WTC11 (cell line): Measurements from ENCODE around the gene CZIB. TPM values are rescaled to one million over a fixed set of nuclear protein-coding genes. Genes with fewer than 3 reads are reported as not detected.

Experiments used
- CREB1 ChIP-seq: sonication (generic); formaldehyde crosslinking; IDR thresholded peaks from 2 replicates; pipeline ENCODE4 v1.8.0; 2023; ENCODE audit warnings: mild to moderate bottlenecking, missing genetic modification reagents
- CREM ChIP-seq: sonication (generic); formaldehyde crosslinking; IDR thresholded peaks from 2 replicates; pipeline ENCODE4 v1.8.1; 2022; ENCODE audit warnings: mild to moderate bottlenecking, missing genetic modification reagents, moderate library complexity
- E2F4 ChIP-seq: sonication (generic); formaldehyde crosslinking; IDR thresholded peaks from 2 replicates; pipeline ENCODE4 v1.8.1; 2022; ENCODE audit warnings: low read depth, mild to moderate bottlenecking, moderate library complexity, missing genetic modification reagents, borderline replicate concordance
- ERG ChIP-seq: fragments of 250-450 bp; sonication (Bioruptor Pico); IDR thresholded peaks from 2 replicates; pipeline ENCODE4 v1.8.0; 2021; ENCODE audit warnings: mild to moderate bottlenecking
- FOXP4 ChIP-seq: sonication (generic); formaldehyde crosslinking; IDR thresholded peaks from 2 replicates; pipeline ENCODE4 v1.8.0; 2022; ENCODE audit warnings: mild to moderate bottlenecking, missing genetic modification reagents
- GTF2I ChIP-seq: fragments of 250-450 bp; sonication (Bioruptor Pico); conservative IDR thresholded peaks from 2 replicates; pipeline ENCODE4 v1.4.0; 2021; ENCODE audit warnings: mild to moderate bottlenecking
- JAZF1 ChIP-seq: fragments of 250-450 bp; sonication (Bioruptor Pico); IDR thresholded peaks from 2 replicates; pipeline ENCODE4 v1.9.0; 2021; ENCODE audit warnings: moderate library complexity, mild to moderate bottlenecking, inconsistent platforms
- MLX ChIP-seq: sonication (generic); formaldehyde crosslinking; IDR thresholded peaks from 2 replicates; pipeline ENCODE4 v1.8.1; 2023; ENCODE audit warnings: mild to moderate bottlenecking, missing genetic modification reagents, moderate library complexity
- NFE2L1 ChIP-seq: sonication (generic); formaldehyde crosslinking; IDR thresholded peaks from 2 replicates; pipeline ENCODE4 v1.8.1; 2023; ENCODE audit warnings: missing genetic modification reagents
- ZNF219 ChIP-seq: sonication (generic); formaldehyde crosslinking; IDR thresholded peaks from 2 replicates; pipeline ENCODE4 v1.8.0; 2023; ENCODE audit warnings: missing genetic modification reagents, mild to moderate bottlenecking, borderline replicate concordance
- ZNF416 ChIP-seq: fragments of 250-450 bp; sonication (Bioruptor Pico); IDR thresholded peaks from 2 replicates; pipeline ENCODE4 v1.9.0; 2021; ENCODE audit warnings: mild to moderate bottlenecking, inconsistent platforms
- ZNF425 ChIP-seq: fragments of 250-450 bp; sonication (Bioruptor Pico); conservative IDR thresholded peaks from 2 replicates; pipeline ENCODE4 v1.9.0; 2021; ENCODE audit warnings: mild to moderate bottlenecking
- ZNF532 ChIP-seq: fragments of 250-450 bp; sonication (Bioruptor Pico); IDR thresholded peaks from 2 replicates; pipeline ENCODE4 v1.9.0; 2021; ENCODE audit warnings: mild to moderate bottlenecking, borderline replicate concordance
- ZSCAN18 ChIP-seq: fragments of 250-450 bp; sonication (Bioruptor Pico); IDR thresholded peaks from 2 replicates; pipeline ENCODE4 v2.1.2; 2022; ENCODE audit warnings: mild to moderate bottlenecking, moderate library complexity
- total RNA-seq: library from RNA; stranded (reverse); gene quantifications from 3 replicates; pipeline ENCODE4 v1.2.3, GENCODE V29; 2021
- TF ChIP-seq, protein P1 (sequence below): fragments of 250-450 bp; sonication (Bioruptor Pico); IDR thresholded peaks from 2 replicates; pipeline ENCODE4 v1.9.0; 2021; ENCODE audit warnings: moderate library complexity, mild to moderate bottlenecking, inconsistent platforms, borderline replicate concordance
- TF ChIP-seq, protein P2 (sequence below): sonication (generic); formaldehyde crosslinking; IDR thresholded peaks from 2 replicates; pipeline ENCODE4 v1.8.0; 2023; ENCODE audit warnings: missing genetic modification reagents
- TF ChIP-seq, protein P3 (sequence below): sonication (generic); formaldehyde crosslinking; conservative IDR thresholded peaks from 2 replicates; pipeline ENCODE4 v1.8.1; 2022; ENCODE audit warnings: mild to moderate bottlenecking, missing genetic modification reagents
- TF ChIP-seq, protein P4 (sequence below): sonication (generic); formaldehyde crosslinking; IDR thresholded peaks from 2 replicates; pipeline ENCODE4 v1.8.1; 2022; ENCODE audit warnings: low read depth, missing genetic modification reagents, borderline replicate concordance
- TF ChIP-seq, protein P5 (sequence below): sonication (generic); formaldehyde crosslinking; IDR thresholded peaks from 2 replicates; pipeline ENCODE4 v1.8.1; 2023; ENCODE audit warnings: mild to moderate bottlenecking, missing genetic modification reagents, moderate library complexity

CZIB gene
- total RNA-seq, 1 experiment from 2014 or later: 41.6 TPM

DNA sequence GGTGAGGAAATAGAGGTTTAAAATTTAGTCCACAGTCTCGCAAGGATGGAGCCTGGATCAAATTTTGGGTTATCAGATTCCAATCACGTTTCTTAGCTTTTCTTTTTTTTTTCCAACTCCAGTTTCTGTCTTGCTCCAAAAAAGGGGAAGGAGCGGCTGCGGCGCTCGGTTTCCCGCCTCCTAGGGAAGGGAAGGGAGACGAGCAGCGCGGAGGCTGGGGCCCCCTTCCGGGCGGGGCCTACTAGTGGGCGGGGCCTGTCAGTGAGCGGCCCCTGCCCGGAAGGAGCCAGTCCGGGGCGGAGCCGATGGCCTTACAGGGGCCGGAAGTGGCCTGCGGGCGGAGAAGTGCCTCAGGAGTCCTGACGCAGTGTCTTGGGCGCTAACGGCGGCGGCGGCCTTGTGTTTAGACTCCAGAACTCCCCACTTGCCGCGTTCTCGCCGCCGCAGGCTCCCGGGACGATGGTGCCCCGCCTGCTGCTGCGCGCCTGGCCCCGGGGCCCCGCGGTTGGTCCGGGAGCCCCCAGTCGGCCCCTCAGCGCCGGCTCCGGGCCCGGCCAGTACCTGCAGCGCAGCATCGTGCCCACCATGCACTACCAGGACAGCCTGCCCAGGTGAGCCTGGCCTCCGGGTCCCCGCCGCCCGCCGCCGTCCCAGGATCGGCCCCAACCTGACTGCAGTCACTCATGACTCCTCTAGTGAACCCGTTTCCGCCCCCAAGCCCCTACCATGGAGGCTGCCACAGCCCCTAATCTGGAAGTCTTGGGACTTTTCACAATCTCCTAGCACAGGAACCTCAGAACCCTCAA is 23.7 kb downstream of the CZIB start, which contains the start of gene CPT2 (continued):
- TF ChIP-seq CREM (CRISPR knock-in tag): peak; percentile 69; the same call in 1 of the 2 replicates
- no peak for TF ChIP-seq NFE2L1 (CRISPR knock-in tag)
- peak; percentile 59; the same call in 1 of the 2 replicates for TF ChIP-seq E2F4
- TF ChIP-seq ZNF416: no peak
- no peak for TF ChIP-seq MLX
- TF ChIP-seq CREB1 (CRISPR knock-in tag): no peak
- no peak for TF ChIP-seq GTF2I (CRISPR knock-in tag)
- TF ChIP-seq ERG (CRISPR knock-in tag): no peak
- no peak for TF ChIP-seq JAZF1
- no peak for TF ChIP-seq ZNF532
- TF ChIP-seq, protein P1, sequence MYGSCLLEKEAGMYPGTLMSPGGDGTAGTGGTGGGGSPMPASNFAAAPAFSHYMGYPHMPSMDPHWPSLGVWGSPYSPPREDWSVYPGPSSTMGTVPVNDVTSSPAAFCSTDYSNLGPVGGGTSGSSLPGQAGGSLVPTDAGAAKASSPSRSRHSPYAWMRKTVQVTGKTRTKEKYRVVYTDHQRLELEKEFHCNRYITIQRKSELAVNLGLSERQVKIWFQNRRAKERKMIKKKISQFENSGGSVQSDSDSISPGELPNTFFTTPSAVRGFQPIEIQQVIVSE (CRISPR knock-in tag): no peak
- TF ChIP-seq ZNF425 (CRISPR knock-in tag): no peak
- TF ChIP-seq, protein P2, sequence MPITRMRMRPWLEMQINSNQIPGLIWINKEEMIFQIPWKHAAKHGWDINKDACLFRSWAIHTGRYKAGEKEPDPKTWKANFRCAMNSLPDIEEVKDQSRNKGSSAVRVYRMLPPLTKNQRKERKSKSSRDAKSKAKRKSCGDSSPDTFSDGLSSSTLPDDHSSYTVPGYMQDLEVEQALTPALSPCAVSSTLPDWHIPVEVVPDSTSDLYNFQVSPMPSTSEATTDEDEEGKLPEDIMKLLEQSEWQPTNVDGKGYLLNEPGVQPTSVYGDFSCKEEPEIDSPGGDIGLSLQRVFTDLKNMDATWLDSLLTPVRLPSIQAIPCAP: peak; percentile 53; the same call in 1 of the 2 replicates
- no peak for TF ChIP-seq ZSCAN18 (CRISPR knock-in tag)
- TF ChIP-seq, protein P3, sequence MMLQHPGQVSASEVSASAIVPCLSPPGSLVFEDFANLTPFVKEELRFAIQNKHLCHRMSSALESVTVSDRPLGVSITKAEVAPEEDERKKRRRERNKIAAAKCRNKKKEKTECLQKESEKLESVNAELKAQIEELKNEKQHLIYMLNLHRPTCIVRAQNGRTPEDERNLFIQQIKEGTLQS (CRISPR knock-in tag): no peak
- TF ChIP-seq, protein P4, sequence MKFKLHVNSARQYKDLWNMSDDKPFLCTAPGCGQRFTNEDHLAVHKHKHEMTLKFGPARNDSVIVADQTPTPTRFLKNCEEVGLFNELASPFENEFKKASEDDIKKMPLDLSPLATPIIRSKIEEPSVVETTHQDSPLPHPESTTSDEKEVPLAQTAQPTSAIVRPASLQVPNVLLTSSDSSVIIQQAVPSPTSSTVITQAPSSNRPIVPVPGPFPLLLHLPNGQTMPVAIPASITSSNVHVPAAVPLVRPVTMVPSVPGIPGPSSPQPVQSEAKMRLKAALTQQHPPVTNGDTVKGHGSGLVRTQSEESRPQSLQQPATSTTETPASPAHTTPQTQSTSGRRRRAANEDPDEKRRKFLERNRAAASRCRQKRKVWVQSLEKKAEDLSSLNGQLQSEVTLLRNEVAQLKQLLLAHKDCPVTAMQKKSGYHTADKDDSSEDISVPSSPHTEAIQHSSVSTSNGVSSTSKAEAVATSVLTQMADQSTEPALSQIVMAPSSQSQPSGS (CRISPR knock-in tag): no peak
- TF ChIP-seq FOXP4 (CRISPR knock-in tag): peak; percentile 82
- TF ChIP-seq ZNF219 (CRISPR knock-in tag): no peak
- TF ChIP-seq, protein P5, sequence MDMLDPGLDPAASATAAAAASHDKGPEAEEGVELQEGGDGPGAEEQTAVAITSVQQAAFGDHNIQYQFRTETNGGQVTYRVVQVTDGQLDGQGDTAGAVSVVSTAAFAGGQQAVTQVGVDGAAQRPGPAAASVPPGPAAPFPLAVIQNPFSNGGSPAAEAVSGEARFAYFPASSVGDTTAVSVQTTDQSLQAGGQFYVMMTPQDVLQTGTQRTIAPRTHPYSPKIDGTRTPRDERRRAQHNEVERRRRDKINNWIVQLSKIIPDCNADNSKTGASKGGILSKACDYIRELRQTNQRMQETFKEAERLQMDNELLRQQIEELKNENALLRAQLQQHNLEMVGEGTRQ (CRISPR knock-in tag): no peak
